SJCRH30 (cell line): Measurements from ENCODE around the gene CDO1. TPM values are rescaled to one million over a fixed set of nuclear protein-coding genes. Genes with fewer than 3 reads are reported as not detected.

Experiments
- DNase-seq, 2 experiments: peaks; one replicate each; pipeline ENCODE4 v3.0.0-alpha.2; 2015 to 2020
- H3K27ac ChIP-seq: fragments of 250-450 bp; sonication (Bioruptor Pico); 2 replicates; pipeline ENCODE4 v1.5.1; 2020; ENCODE audit warnings: mild to moderate bottlenecking, moderate library complexity
- H3K27me3 ChIP-seq: fragments of 250-450 bp; sonication (Bioruptor Pico); 2 replicates; pipeline ENCODE4 v1.5.1; 2020; ENCODE audit warnings: mild to moderate bottlenecking, moderate library complexity
- H3K36me3 ChIP-seq: fragments of 250-450 bp; sonication (Bioruptor Pico); 2 replicates; pipeline ENCODE4 v1.5.1; 2020; ENCODE audit warnings: mild to moderate bottlenecking, moderate library complexity
- H3K4me1 ChIP-seq: fragments of 250-450 bp; sonication (Bioruptor Pico); 2 replicates; pipeline ENCODE4 v1.5.1; 2020; ENCODE audit warnings: mild to moderate bottlenecking, moderate library complexity
- H3K4me3 ChIP-seq: fragments of 250-450 bp; sonication (Bioruptor Pico); 2 replicates; pipeline ENCODE4 v1.5.1; 2020; ENCODE audit warnings: mild to moderate bottlenecking, moderate library complexity
- H3K9me3 ChIP-seq: fragments of 250-450 bp; sonication (Bioruptor Pico); replicated peaks from 2 replicates; pipeline ENCODE4 v1.5.1; 2020; ENCODE audit warnings: mild to moderate bottlenecking, moderate library complexity
- total RNA-seq: library from RNA; depleted of rRNA; stranded (reverse); fragments of >200 nt; shearing (Covaris generic); gene quantifications from 2 replicates; pipeline ENCODE4 v1.2.3, GENCODE V29; 2014

CDO1 gene
- total RNA-seq, 1 experiment from 2014 or later = not detected

GRCh38 chr5:115788440-115788839, 28.0 kb downstream of the CDO1 start:
- no peak for DNase-seq
- Histone ChIP-seq H3K27ac (no peak overlapping the region), H3K27me3 (no peaks in the 10 kb centered on the region; the same call in 1 of the 2 replicates), H3K36me3 (no peaks in the 10 kb centered on the region), H3K9me3 (no peaks in the 10 kb centered on the region; the same call in 1 of the 2 replicates), H3K4me3 (no peak overlapping the region), H3K4me1 (no peaks in the 10 kb centered on the region)

GRCh38 chr5:115787426-115787825, 29.0 kb downstream of the CDO1 start:
- no peak for DNase-seq
- Histone ChIP-seq H3K9me3 (no peaks in the 10 kb centered on the region), H3K27ac (no peak overlapping the region)

GRCh38 chr5:115785381-115786065, 30.9 kb downstream of the CDO1 start:
- no peaks in the 10 kb centered on the region for H3K27me3 ChIP-seq
- no peaks in the 10 kb centered on the region for H3K4me1 ChIP-seq
- no peak overlapping the region for H3K27ac ChIP-seq
- H3K4me3 ChIP-seq = no peak overlapping the region
- no peaks in the 10 kb centered on the region for H3K9me3 ChIP-seq
- DNase-seq = peak; percentile 22 to 67
- H3K36me3 ChIP-seq = no peaks in the 10 kb centered on the region

More at GRCh38 chr5:115787426-115787825, 29.0 kb downstream of the CDO1 start:
- Histone ChIP-seq H3K4me3 (no peak overlapping the region), H3K4me1 (no peaks in the 10 kb centered on the region), H3K27me3 (no peaks in the 10 kb centered on the region; the same call in 1 of the 2 replicates), H3K36me3 (no peaks in the 10 kb centered on the region)

GRCh38 chr5:115778417-115778816, 38.0 kb downstream of the CDO1 start:
- H3K4me1 ChIP-seq = peaks cover 28% of the 10 kb centered on the region
- no peaks in the 10 kb centered on the region for H3K36me3 ChIP-seq
- H3K9me3 ChIP-seq = no peaks in the 10 kb centered on the region
- H3K27ac ChIP-seq = no peak overlapping the region
- no peaks in the 10 kb centered on the region for H3K27me3 ChIP-seq
- peak in 1 of 2 experiments; percentile 63 for DNase-seq
- no peak overlapping the region for H3K4me3 ChIP-seq

- no peak overlapping the region for H3K4me3 ChIP-seq
These were observed 39.5 kb downstream of the CDO1 start for GRCh38 chr5:115776989-115777388.

GRCh38 chr5:115775999-115776398, 40.5 kb downstream of the CDO1 start:
- Histone ChIP-seq H3K36me3 (no peaks in the 10 kb centered on the region), H3K4me1 (peaks cover 42% of the 10 kb centered on the region), H3K27ac (no peak overlapping the region), H3K27me3 (no peaks in the 10 kb centered on the region), H3K9me3 (no peaks in the 10 kb centered on the region), H3K4me3 (no peak overlapping the region)
- DNase-seq = no peak

More at GRCh38 chr5:115776989-115777388, 39.5 kb downstream of the CDO1 start:
- Histone ChIP-seq H3K9me3 (no peaks in the 10 kb centered on the region), H3K4me1 (peaks cover 41% of the 10 kb centered on the region), H3K27ac (no peak overlapping the region), H3K27me3 (no peaks in the 10 kb centered on the region), H3K36me3 (no peaks in the 10 kb centered on the region)
- DNase-seq = no peak

- H3K27ac ChIP-seq = peak overlapping the region; percentile 10; the same call in 1 of the 2 replicates
- DNase-seq = peak; percentile 79 to 83
These were observed 41.8 kb downstream of the CDO1 start for GRCh38 chr5:115774684-115775083.

GRCh38 chr5:115772731-115773475, 43.6 kb downstream of the CDO1 start:
- peak overlapping the region; percentile 40 for H3K27ac ChIP-seq

More at GRCh38 chr5:115774684-115775083, 41.8 kb downstream of the CDO1 start:
- no peaks in the 10 kb centered on the region for H3K9me3 ChIP-seq
- H3K27me3 ChIP-seq = no peaks in the 10 kb centered on the region
- H3K4me1 ChIP-seq = peaks cover 42% of the 10 kb centered on the region
- H3K36me3 ChIP-seq = no peaks in the 10 kb centered on the region
- no peak overlapping the region for H3K4me3 ChIP-seq

GRCh38 chr5:115770466-115770865, 46.0 kb downstream of the CDO1 start:
- H3K9me3 ChIP-seq = 0 out of 2 replicates have a peak, but pooled peaks cover 2% of the 10 kb centered on the region
- no peak overlapping the region for H3K4me3 ChIP-seq
- H3K27me3 ChIP-seq = no peaks in the 10 kb centered on the region
- DNase-seq = no peak
- H3K27ac ChIP-seq = no peak overlapping the region
- no peaks in the 10 kb centered on the region for H3K36me3 ChIP-seq
- H3K4me1 ChIP-seq = peaks cover 29% of the 10 kb centered on the region

More at GRCh38 chr5:115772731-115773475, 43.6 kb downstream of the CDO1 start:
- H3K4me3 ChIP-seq = no peak overlapping the region
- peak; percentile 77 to 85 for DNase-seq
- no peaks in the 10 kb centered on the region for H3K36me3 ChIP-seq
- no peaks in the 10 kb centered on the region for H3K9me3 ChIP-seq
- H3K4me1 ChIP-seq = peaks cover 31% of the 10 kb centered on the region
- H3K27me3 ChIP-seq = no peaks in the 10 kb centered on the region

- H3K27me3 ChIP-seq = no peaks in the 10 kb centered on the region
- peaks cover 5% of the 10 kb centered on the region for H3K4me1 ChIP-seq
- no peak overlapping the region for H3K4me3 ChIP-seq
- 0 out of 2 replicates have a peak, but pooled peaks cover 2% of the 10 kb centered on the region for H3K9me3 ChIP-seq
- no peak for DNase-seq
- no peaks in the 10 kb centered on the region for H3K36me3 ChIP-seq
- H3K27ac ChIP-seq = no peak overlapping the region
These were observed 49.0 kb downstream of the CDO1 start for GRCh38 chr5:115767424-115767823.

- H3K9me3 ChIP-seq = 0 out of 2 replicates have a peak, but pooled peaks cover 2% of the 10 kb centered on the region
- H3K4me1 ChIP-seq = no peaks in the 10 kb centered on the region
- H3K27me3 ChIP-seq = no peaks in the 10 kb centered on the region
- no peak overlapping the region for H3K4me3 ChIP-seq
- DNase-seq = no peak
- H3K36me3 ChIP-seq = no peaks in the 10 kb centered on the region
- H3K27ac ChIP-seq = no peak overlapping the region
These were observed 49.9 kb downstream of the CDO1 start for GRCh38 chr5:115766608-115767007.

GRCh38 chr5:115758356-115758755, 58.1 kb downstream of the CDO1 start:
- H3K27ac ChIP-seq = no peak overlapping the region
- no peak overlapping the region for H3K4me3 ChIP-seq
- no peaks in the 10 kb centered on the region for H3K9me3 ChIP-seq
- no peaks in the 10 kb centered on the region; the same call in 1 of the 2 replicates for H3K27me3 ChIP-seq
- DNase-seq = no peak
- H3K4me1 ChIP-seq = no peaks in the 10 kb centered on the region
- H3K36me3 ChIP-seq = no peaks in the 10 kb centered on the region

- H3K4me1 ChIP-seq = no peaks in the 10 kb centered on the region
- DNase-seq = no peak
- H3K36me3 ChIP-seq = no peaks in the 10 kb centered on the region
- no peaks in the 10 kb centered on the region; the same call in 1 of the 2 replicates for H3K27me3 ChIP-seq
- H3K4me3 ChIP-seq = no peak overlapping the region
- no peaks in the 10 kb centered on the region for H3K9me3 ChIP-seq
- H3K27ac ChIP-seq = no peak overlapping the region
These were observed 60.8 kb downstream of the CDO1 start for GRCh38 chr5:115755675-115756074.
